Measurements from ENCODE around the gene PANK1. TPM values are rescaled to one million over a fixed set of nuclear protein-coding genes. Genes with fewer than 3 reads are reported as not detected.
A peak's percentile ranks its signal among the peaks of the same experiment; 100 is the strongest.

PANK1 gene
- total RNA-seq, 1 experiment from 2014 or later, result 8.1 TPM

GRCh38 chr10:89645742-89646172, 715 bp upstream of the PANK1 start:
- H4K20me1 ChIP-seq (ENCODE audit: insufficient read depth), result no peaks in the 10 kb centered on the region
- no peaks in the 10 kb centered on the region for H3K9me2 ChIP-seq (ENCODE audit: insufficient read depth)
- H3K27ac ChIP-seq, result no peak overlapping the region
- DNase-seq, result peak in 1 of 2 experiments; percentile 0
- H3K4me3 ChIP-seq, result peak overlapping the region; percentile 83
- H3K9me3 ChIP-seq (ENCODE audit: insufficient read depth, low read depth), result no peaks in the 10 kb centered on the region
- peaks cover 25% of the 10 kb centered on the region; the same call in 1 of the 2 replicates for H3K4me1 ChIP-seq (replicated peaks; ENCODE audit: insufficient read depth)
- peaks cover 27% of the 10 kb centered on the region for H3K79me2 ChIP-seq (ENCODE audit: low read depth)
- no peaks in the 10 kb centered on the region for H3K36me3 ChIP-seq (ENCODE audit: low read depth)
- intact Hi-C loops (cut with micrococcal nuclease; ENCODE audit: unreplicated experiment), result no loop called here
- no peak for TF ChIP-seq EZH2 (IDR thresholded peaks at IDR 0.05; ENCODE audit: low read depth)
- no peak for TF ChIP-seq CTCF (conservative IDR thresholded peaks at IDR 0.05)
- H2AFZ ChIP-seq, result peak overlapping the region; percentile 87
- ChIA-PET POLR2A (ENCODE audit: unreplicated experiment) (no interaction called here), CTCF (no interaction called here)
- BruUV-seq (replicated peaks), result no TSS peak
- peak overlapping the region; percentile 92 for H3K4me2 ChIP-seq
- H3F3A ChIP-seq (ENCODE audit: insufficient read depth, low read depth), result peaks cover 8% of the 10 kb centered on the region; the same call in 1 of the 2 replicates
- no peaks in the 10 kb centered on the region for H3K27me3 ChIP-seq (ENCODE audit: insufficient read depth, low read depth)

DNA sequence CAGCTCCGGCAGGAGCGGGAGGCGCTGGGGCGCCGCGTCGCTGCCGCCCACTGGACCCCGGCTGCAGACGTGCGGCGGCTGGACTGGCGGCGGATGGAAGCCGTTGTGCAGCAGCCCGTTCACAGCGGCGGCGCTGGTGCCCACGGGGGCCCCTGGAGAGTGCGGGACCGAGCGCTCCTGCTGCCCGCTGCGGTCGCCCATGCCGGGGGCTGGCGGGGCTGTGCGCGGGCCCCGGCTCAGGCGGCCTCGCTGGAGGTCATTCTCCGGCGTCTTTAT, 413 bp downstream of the PANK1 start:
- H3K36me3 ChIP-seq (ENCODE audit: low read depth), result no peaks in the 10 kb centered on the region
- H3K4me3 ChIP-seq, result peak overlapping the region; percentile 83
- peak overlapping the region; percentile 87 for H2AFZ ChIP-seq
- H3K27ac ChIP-seq, result peak overlapping the region; percentile 48; the same call in 1 of the 2 replicates
- H3K4me1 ChIP-seq (replicated peaks; ENCODE audit: insufficient read depth), result peaks cover 25% of the 10 kb centered on the region; the same call in 1 of the 2 replicates
- intact Hi-C loops (cut with micrococcal nuclease; ENCODE audit: unreplicated experiment), result loop anchor here (1.0 kb wide), 1 partner anchor 57 kb away; the partner anchor contains the start of gene KIF20B
- no peaks in the 10 kb centered on the region for H4K20me1 ChIP-seq (ENCODE audit: insufficient read depth)
- no peaks in the 10 kb centered on the region for H3K27me3 ChIP-seq (ENCODE audit: insufficient read depth, low read depth)
- H3K9me3 ChIP-seq (ENCODE audit: insufficient read depth, low read depth), result no peaks in the 10 kb centered on the region
- peaks cover 37% of the 10 kb centered on the region for H3K79me2 ChIP-seq (ENCODE audit: low read depth)
- CTCF ChIA-PET, result no interaction called here
- DNase-seq, result no peak
- H3F3A ChIP-seq (ENCODE audit: insufficient read depth, low read depth), result peaks cover 8% of the 10 kb centered on the region; the same call in 1 of the 2 replicates
- TF ChIP-seq CTCF (conservative IDR thresholded peaks at IDR 0.05) (no peak), EZH2 (IDR thresholded peaks at IDR 0.05; ENCODE audit: low read depth) (no peak)
- no peaks in the 10 kb centered on the region for H3K9me2 ChIP-seq (ENCODE audit: insufficient read depth)
- peak overlapping the region; percentile 92 for H3K4me2 ChIP-seq
- no TSS peak for BruUV-seq (replicated peaks)
- POLR2A ChIA-PET (ENCODE audit: unreplicated experiment), result no interaction called here

GRCh38 chr10:89643812-89644690, 991 bp downstream of the PANK1 start:
- H3K4me3 ChIP-seq, result peak overlapping the region; percentile 83
- TSS peak; percentile 98 for BruUV-seq (replicated peaks)
- H3K27ac ChIP-seq, result peak overlapping the region; percentile 56
- H3K4me1 ChIP-seq (replicated peaks; ENCODE audit: insufficient read depth), result peaks cover 25% of the 10 kb centered on the region; the same call in 1 of the 2 replicates
- peak overlapping the region; percentile 87 for H2AFZ ChIP-seq
- H3K79me2 ChIP-seq (ENCODE audit: low read depth), result peaks cover 43% of the 10 kb centered on the region
- peaks cover 8% of the 10 kb centered on the region; the same call in 1 of the 2 replicates for H3F3A ChIP-seq (ENCODE audit: insufficient read depth, low read depth)
- H3K36me3 ChIP-seq (ENCODE audit: low read depth), result no peaks in the 10 kb centered on the region
- no peaks in the 10 kb centered on the region for H3K9me3 ChIP-seq (ENCODE audit: insufficient read depth, low read depth)
- intact Hi-C loops (cut with micrococcal nuclease; ENCODE audit: unreplicated experiment), result loop anchor here (1.0 kb wide), 1 partner anchor 57 kb away; the partner anchor contains the start of gene KIF20B
- ChIA-PET CTCF (interaction anchor here (1.0 to 1.2 kb wide), 2 partner anchors 57 to 292 kb away, joined by 3 to 5 read pairs; partner anchors contain the start of gene KIF20B), POLR2A (ENCODE audit: unreplicated experiment) (interaction anchor here (0.6 to 1.0 kb wide), 10 partner anchors 10 to 583 kb away, joined by 3 to 11 read pairs (median 5); partner anchors contain the start of gene KIF20B)
- H3K9me2 ChIP-seq (ENCODE audit: insufficient read depth), result no peaks in the 10 kb centered on the region
- H3K4me2 ChIP-seq, result peak overlapping the region; percentile 92
- H4K20me1 ChIP-seq (ENCODE audit: insufficient read depth), result no peaks in the 10 kb centered on the region
- TF ChIP-seq CTCF (conservative IDR thresholded peaks at IDR 0.05) (no peak), EZH2 (IDR thresholded peaks at IDR 0.05; ENCODE audit: low read depth) (no peak)
- H3K27me3 ChIP-seq (ENCODE audit: insufficient read depth, low read depth), result no peaks in the 10 kb centered on the region
- DNase-seq, result peak; percentile 77 to 96

All from PC-9 (cell line).